ENCODE measurements around the gene JAG2.

The JAG2 gene

DNA sequence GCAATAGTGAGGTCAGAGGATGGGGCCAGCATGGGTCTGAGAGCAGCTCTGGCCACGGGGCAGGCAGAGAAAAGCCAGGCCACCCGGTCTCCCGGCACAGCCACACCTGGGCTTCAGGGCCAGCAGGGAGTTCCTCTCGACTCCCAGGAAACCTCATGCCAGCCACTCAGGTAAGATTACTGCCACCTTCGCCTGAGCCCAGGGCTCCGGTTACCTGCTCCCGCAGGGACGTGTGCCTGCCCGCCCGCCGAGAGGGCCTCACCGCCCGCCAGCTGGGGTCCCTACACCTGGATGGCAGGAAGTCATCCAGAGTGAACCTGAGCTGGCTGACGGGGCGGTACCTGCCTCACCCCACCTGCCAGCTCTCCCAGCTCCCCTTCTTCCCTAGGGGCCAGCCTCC, 7.3 kb downstream of the JAG2 start:
- peak; percentile 44 for DNase-seq (ENCODE audit: low read depth)
- no peak overlapping the region for H3K4me3 ChIP-seq (ENCODE audit: low read length)
- no peak for TF ChIP-seq CTCF (IDR thresholded peaks at IDR 0.05; ENCODE audit: insufficient read depth, low read depth, low read length, missing control alignments)

DNA sequence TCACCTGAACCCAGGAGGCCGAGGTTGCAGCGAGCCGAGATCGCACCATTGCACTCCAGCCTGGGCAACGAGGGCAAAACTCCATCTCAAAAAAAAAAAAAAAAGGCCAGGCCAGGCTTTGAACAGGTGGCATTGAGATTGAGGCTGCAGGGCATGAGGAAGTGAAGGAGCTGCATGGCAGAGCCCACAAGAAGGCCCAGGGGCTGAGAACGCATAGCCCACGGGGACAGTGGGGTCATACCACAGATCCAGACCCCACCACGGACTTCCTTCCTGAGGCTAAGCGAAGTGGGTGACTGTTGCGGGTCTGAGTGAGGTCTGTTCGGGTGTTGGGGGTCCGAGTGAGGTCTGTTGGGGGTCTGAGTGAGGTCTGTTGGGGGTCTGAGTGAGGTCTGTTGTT, 7.8 kb downstream of the JAG2 start:
- no peak for TF ChIP-seq CTCF (IDR thresholded peaks at IDR 0.05; ENCODE audit: insufficient read depth, low read depth, low read length, missing control alignments)
- H3K4me3 ChIP-seq (ENCODE audit: low read length): no peak overlapping the region
- DNase-seq (ENCODE audit: low read depth): no peak

GRCh38 chr14:105159344-105159743, 9.2 kb downstream of the JAG2 start:
- no peak overlapping the region for H3K4me3 ChIP-seq (ENCODE audit: low read length)
- TF ChIP-seq CTCF (IDR thresholded peaks at IDR 0.05; ENCODE audit: insufficient read depth, low read depth, low read length, missing control alignments): no peak
- no peak for DNase-seq (ENCODE audit: low read depth)

DNA sequence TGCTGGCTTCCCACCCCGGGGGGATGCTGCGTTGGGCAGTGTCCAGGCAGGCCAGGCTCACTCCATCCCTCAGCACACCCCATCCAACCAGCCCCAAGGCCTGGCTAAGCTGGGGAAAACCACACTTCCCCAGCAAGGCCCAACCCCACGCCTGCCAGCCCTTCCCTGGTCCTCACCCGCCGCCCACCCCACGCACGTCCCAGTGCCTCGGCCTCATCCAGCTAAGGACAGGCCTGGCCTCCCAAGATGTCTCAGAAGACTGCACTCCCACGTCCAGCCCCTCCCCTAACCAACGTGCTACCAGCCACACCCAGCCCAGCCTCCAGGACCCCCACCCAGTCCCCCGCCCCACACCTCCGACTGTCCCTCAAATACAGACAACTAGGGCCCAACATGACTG, 9.8 kb downstream of the JAG2 start:
- no peak overlapping the region for H3K4me3 ChIP-seq (ENCODE audit: low read length)
- DNase-seq (ENCODE audit: low read depth): no peak
- no peak for TF ChIP-seq CTCF (IDR thresholded peaks at IDR 0.05; ENCODE audit: insufficient read depth, low read depth, low read length, missing control alignments)

GRCh38 chr14:105157872-105158271, 10.7 kb downstream of the JAG2 start:
- no peak for TF ChIP-seq CTCF (IDR thresholded peaks at IDR 0.05; ENCODE audit: insufficient read depth, low read depth, low read length, missing control alignments)

DNA sequence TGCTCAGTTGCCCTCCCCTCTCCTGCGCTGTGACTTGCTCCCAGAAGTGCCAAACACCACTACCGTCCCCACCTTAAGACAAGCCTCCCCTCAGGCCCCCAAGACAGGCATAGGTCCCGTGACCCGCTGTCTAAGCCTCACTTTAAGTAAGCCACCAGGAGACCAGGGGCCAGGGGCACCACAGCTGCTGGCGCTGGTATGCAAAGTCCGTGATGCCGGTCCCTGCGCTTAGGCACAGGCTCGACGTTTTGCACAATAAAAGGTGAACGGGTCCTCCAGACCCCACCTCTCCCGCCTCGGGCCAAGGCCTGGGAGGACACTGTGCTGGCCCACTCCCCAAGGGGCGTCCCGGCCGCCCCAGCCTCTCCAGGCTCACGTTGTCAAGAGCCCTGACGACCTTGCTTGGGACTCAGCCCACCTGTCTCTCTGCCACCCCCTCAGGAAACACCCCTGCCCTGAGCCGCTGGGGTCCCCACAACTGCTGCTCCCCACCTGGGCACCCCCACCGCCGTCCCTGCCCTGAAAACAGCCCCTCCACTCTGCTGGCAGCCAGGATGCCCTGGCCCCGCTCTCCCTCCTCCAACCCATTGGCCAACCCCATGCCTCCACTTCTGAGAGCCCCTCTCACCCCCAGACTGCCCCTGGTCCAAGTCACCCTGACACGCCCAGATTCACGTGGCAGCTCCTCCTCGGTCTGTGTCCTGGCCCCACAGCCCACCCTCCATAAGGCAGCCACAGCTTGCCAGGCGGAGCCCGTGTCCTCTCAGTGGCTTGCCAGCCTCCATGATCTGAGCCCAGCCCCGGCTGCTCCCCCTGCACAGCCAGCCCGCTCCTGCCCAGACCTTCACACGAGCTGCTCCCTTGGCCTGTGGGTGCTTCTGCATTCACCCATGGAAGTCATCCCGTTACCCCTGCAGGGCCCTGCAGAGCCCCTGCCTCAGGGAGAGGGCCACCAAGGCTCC, 11.9 kb downstream of the JAG2 start:
- no peak overlapping the region for H3K4me3 ChIP-seq (ENCODE audit: low read length)
- no peak for TF ChIP-seq CTCF (IDR thresholded peaks at IDR 0.05; ENCODE audit: insufficient read depth, low read depth, low read length, missing control alignments)
- no peak for DNase-seq (ENCODE audit: low read depth)

More at GRCh38 chr14:105157872-105158271, 10.7 kb downstream of the JAG2 start:
- no peak overlapping the region for H3K4me3 ChIP-seq (ENCODE audit: low read length)
- DNase-seq (ENCODE audit: low read depth): no peak

Data from epithelial cell of esophagus (primary cell).